ENCODE data around the gene PPP4R2.
"Not testable (repeated sequence)": the region's sequence is repeated elsewhere in the genome, so short reads cannot be mapped to it uniquely, and the experiment has no call there.

PPP4R2 gene

GRCh38 chr3:72973786-72974185 is 22.8 kb upstream of the PPP4R2 start:
- in situ Hi-C loops (cut with MboI; ENCODE audit: low pct_unique_long_range_greater_than_20kb, low sequenced_read_pairs) = no loop called here
- no peak for DNase-seq

- no peak for DNase-seq
- in situ Hi-C loops (cut with MboI; ENCODE audit: low pct_unique_long_range_greater_than_20kb, low sequenced_read_pairs) = no loop called here
Measured at GRCh38 chr3:72974956-72975355, 21.7 kb upstream of the PPP4R2 start.

GRCh38 chr3:72976281-72976741 is 20.3 kb upstream of the PPP4R2 start:
- DNase-seq = no peak
- in situ Hi-C loops (cut with MboI; ENCODE audit: low pct_unique_long_range_greater_than_20kb, low sequenced_read_pairs) = no loop called here

- in situ Hi-C loops (cut with MboI; ENCODE audit: low pct_unique_long_range_greater_than_20kb, low sequenced_read_pairs) = no loop called here
- no peak for DNase-seq
Measured at GRCh38 chr3:72977060-72977808, 19.4 kb upstream of the PPP4R2 start.

GRCh38 chr3:72982609-72983366 is 13.8 kb upstream of the PPP4R2 start:
- peak; percentile 44 for DNase-seq
- in situ Hi-C loops (cut with MboI; ENCODE audit: low pct_unique_long_range_greater_than_20kb, low sequenced_read_pairs) = no loop called here

- DNase-seq = no peak
- in situ Hi-C loops (cut with MboI; ENCODE audit: low pct_unique_long_range_greater_than_20kb, low sequenced_read_pairs) = no loop called here
Measured at GRCh38 chr3:72985576-72985975, 11.0 kb upstream of the PPP4R2 start.

- no peak for DNase-seq
- in situ Hi-C loops (cut with MboI; ENCODE audit: low pct_unique_long_range_greater_than_20kb, low sequenced_read_pairs) = no loop called here
Measured at GRCh38 chr3:72990701-72991395, 5.8 kb upstream of the PPP4R2 start.

GRCh38 chr3:72991522-72991921 is 5.1 kb upstream of the PPP4R2 start:
- DNase-seq = no peak
- in situ Hi-C loops (cut with MboI; ENCODE audit: low pct_unique_long_range_greater_than_20kb, low sequenced_read_pairs) = no loop called here

- DNase-seq = no peak
- in situ Hi-C loops (cut with MboI; ENCODE audit: low pct_unique_long_range_greater_than_20kb, low sequenced_read_pairs) = no loop called here
Measured at GRCh38 chr3:72993391-72993790, 3.2 kb upstream of the PPP4R2 start.

GRCh38 chr3:72995337-72995736 is 1.3 kb upstream of the PPP4R2 start:
- no peak for DNase-seq
- in situ Hi-C loops (cut with MboI; ENCODE audit: low pct_unique_long_range_greater_than_20kb, low sequenced_read_pairs) = no loop called here

GRCh38 chr3:72996121-72996472 is 514 bp upstream of the PPP4R2 start:
- no peak for DNase-seq
- in situ Hi-C loops (cut with MboI; ENCODE audit: low pct_unique_long_range_greater_than_20kb, low sequenced_read_pairs) = no loop called here

GRCh38 chr3:72997421-72997961 is 880 bp downstream of the PPP4R2 start:
- peak; percentile 82 for DNase-seq
- in situ Hi-C loops (cut with MboI; ENCODE audit: low pct_unique_long_range_greater_than_20kb, low sequenced_read_pairs) = no loop called here

GRCh38 chr3:72998466-72998865 is 1.9 kb downstream of the PPP4R2 start:
- in situ Hi-C loops (cut with MboI; ENCODE audit: low pct_unique_long_range_greater_than_20kb, low sequenced_read_pairs) = no loop called here
- no peak for DNase-seq

GRCh38 chr3:72999951-73000350 is 3.3 kb downstream of the PPP4R2 start:
- no peak for DNase-seq
- in situ Hi-C loops (cut with MboI; ENCODE audit: low pct_unique_long_range_greater_than_20kb, low sequenced_read_pairs) = no loop called here

- in situ Hi-C loops (cut with MboI; ENCODE audit: low pct_unique_long_range_greater_than_20kb, low sequenced_read_pairs); DNase-seq: not testable (repeated sequence)
Measured at GRCh38 chr3:73003050-73003449, 6.4 kb downstream of the PPP4R2 start.

GRCh38 chr3:73004316-73004715 is 7.7 kb downstream of the PPP4R2 start:
- in situ Hi-C loops (cut with MboI; ENCODE audit: low pct_unique_long_range_greater_than_20kb, low sequenced_read_pairs) = no loop called here

GRCh38 chr3:73007992-73008712 is 11.5 kb downstream of the PPP4R2 start:
- in situ Hi-C loops (cut with MboI; ENCODE audit: low pct_unique_long_range_greater_than_20kb, low sequenced_read_pairs) = no loop called here
- DNase-seq = no peak

More at GRCh38 chr3:73004316-73004715, 7.7 kb downstream of the PPP4R2 start:
- no peak for DNase-seq

GRCh38 chr3:73009008-73009407 is 12.4 kb downstream of the PPP4R2 start:
- in situ Hi-C loops (cut with MboI; ENCODE audit: low pct_unique_long_range_greater_than_20kb, low sequenced_read_pairs) = no loop called here
- DNase-seq = no peak

- in situ Hi-C loops (cut with MboI; ENCODE audit: low pct_unique_long_range_greater_than_20kb, low sequenced_read_pairs) = no loop called here
- no peak for DNase-seq
Measured at GRCh38 chr3:73009750-73010149, 13.1 kb downstream of the PPP4R2 start.
